Mesenchymal stem cell (in vitro differentiated cells and primary cell): ENCODE data around the gene ELMO1.
A peak's percentile ranks its signal among the peaks of the same experiment; 100 is the strongest.

Source experiments
- DNase-seq: peaks from one replicate; pipeline ENCODE4 v3.0.0-alpha.2; 2013
- H2AFZ ChIP-seq: one replicate; pipeline ENCODE4 v1.6.1; 2013; ENCODE audit warnings: low read depth, mild to moderate bottlenecking, control low read depth, inconsistent platforms, low read length, moderate library complexity
- H2AK5ac ChIP-seq: 2 replicates; pipeline ENCODE4 v1.6.1; 2013; ENCODE audit warnings: low read length, moderate library complexity, mild to moderate bottlenecking, inconsistent platforms; ENCODE audit not compliant: severe bottlenecking
- H2BK120ac ChIP-seq: one replicate; pipeline ENCODE4 v1.6.1; 2013; ENCODE audit warnings: low read depth, mild to moderate bottlenecking, inconsistent platforms, low read length, moderate library complexity
- H2BK12ac ChIP-seq, 2 experiments: one replicate each; pipeline ENCODE4 v1.6.1; 2013; ENCODE audit warnings: inconsistent platforms in 2 of 2, low read length in 2 of 2, mild to moderate bottlenecking in 2 of 2, moderate library complexity in 2 of 2, control low read depth in 1 of 2
- H2BK15ac ChIP-seq: one replicate; pipeline ENCODE4 v1.6.1; 2013; ENCODE audit warnings: mild to moderate bottlenecking, low read depth, inconsistent platforms; ENCODE audit not compliant: poor library complexity, severe bottlenecking
- H2BK5ac ChIP-seq: 2 replicates; pipeline ENCODE4 v1.6.1; 2013; ENCODE audit warnings: low read depth, mild to moderate bottlenecking, low read length, control low read depth, inconsistent platforms; ENCODE audit not compliant: poor library complexity, severe bottlenecking
- H3K14ac ChIP-seq, 2 experiments: one replicate each; pipeline ENCODE4 v1.6.1; 2013; ENCODE audit warnings: inconsistent platforms in 2 of 2, low read length in 2 of 2, control low read depth in 1 of 2, mild to moderate bottlenecking in 1 of 2, moderate library complexity in 1 of 2
- H3K18ac ChIP-seq, 2 experiments: one replicate each; pipeline ENCODE4 v1.6.1; 2013; ENCODE audit warnings: inconsistent platforms in 2 of 2, low read length in 2 of 2, control low read depth in 1 of 2, low read depth in 1 of 2, mild to moderate bottlenecking in 1 of 2
- H3K23ac ChIP-seq, 2 experiments: one replicate each; pipeline ENCODE4 v1.6.1; 2013; ENCODE audit warnings: inconsistent platforms in 2 of 2, low read length in 2 of 2, mild to moderate bottlenecking in 2 of 2, moderate library complexity in 2 of 2, control low read depth in 1 of 2
- H3K27ac ChIP-seq: 2 replicates; pipeline ENCODE4 v1.5.1; 2013; ENCODE audit warnings: mild to moderate bottlenecking, moderate library complexity, low read length, control low read depth, inconsistent platforms; ENCODE audit not compliant: poor library complexity, severe bottlenecking
- H3K27me3 ChIP-seq, 2 experiments: 2 replicates each; pipeline versions ENCODE4 v1.6.1 to v1.7.0; 2013; ENCODE audit warnings: low read length in 2 of 2, mild to moderate bottlenecking in 2 of 2, moderate library complexity in 2 of 2, control low read depth in 1 of 2, inconsistent platforms in 1 of 2; ENCODE audit not compliant: control insufficient read depth in 1 of 2, insufficient read depth in 1 of 2
- H3K36me3 ChIP-seq, 2 experiments: 2 replicates each; pipeline versions ENCODE4 v1.6.1 to v1.7.0; 2013; ENCODE audit warnings: low read length in 2 of 2, control low read depth in 1 of 2, inconsistent platforms in 1 of 2, low read depth in 1 of 2, mild to moderate bottlenecking in 1 of 2; ENCODE audit not compliant: insufficient read depth in 2 of 2, control insufficient read depth in 1 of 2
- H3K4ac ChIP-seq, 2 experiments: one replicate each; pipeline ENCODE4 v1.6.1; 2013; ENCODE audit warnings: inconsistent platforms in 2 of 2, low read length in 2 of 2, mild to moderate bottlenecking in 2 of 2, moderate library complexity in 2 of 2, control low read depth in 1 of 2, low read depth in 1 of 2
- H3K4me1 ChIP-seq: 2 replicates; pipeline ENCODE4 v1.6.1; 2013; ENCODE audit warnings: low read depth, low read length, control low read depth; ENCODE audit not compliant: control insufficient read depth, insufficient read depth
- H3K4me2 ChIP-seq: 2 replicates; pipeline ENCODE4 v1.6.1; 2013; ENCODE audit warnings: low read length, mild to moderate bottlenecking, inconsistent platforms; ENCODE audit not compliant: poor library complexity, severe bottlenecking
- H3K4me3 ChIP-seq, 2 experiments: 2 replicates each; pipeline versions ENCODE4 v1.5.1 to v1.7.0; 2013; ENCODE audit warnings: low read length in 2 of 2, mild to moderate bottlenecking in 2 of 2, control low read depth in 1 of 2, low read depth in 1 of 2; ENCODE audit not compliant: insufficient read depth in 1 of 2
- H3K79me1 ChIP-seq: replicated peaks from 2 replicates; pipeline ENCODE4 v1.6.1; 2013; ENCODE audit warnings: mild to moderate bottlenecking, control low read depth, low read length, inconsistent platforms; ENCODE audit not compliant: poor library complexity, severe bottlenecking
- H3K9ac ChIP-seq: 2 replicates; pipeline ENCODE4 v1.7.0; 2013; ENCODE audit warnings: mild to moderate bottlenecking, low read length, moderate library complexity
- H3K9me3 ChIP-seq: 2 replicates; pipeline ENCODE4 v1.7.0; 2013; ENCODE audit warnings: mild to moderate bottlenecking, low read length; ENCODE audit not compliant: control insufficient read depth
- H4K8ac ChIP-seq: one replicate; pipeline ENCODE4 v1.6.1; 2013; ENCODE audit warnings: inconsistent platforms, mild to moderate bottlenecking, low read length, moderate library complexity
- H4K91ac ChIP-seq: one replicate; pipeline ENCODE4 v1.6.1; 2013; ENCODE audit warnings: mild to moderate bottlenecking, low read length, inconsistent platforms
- WGBS: methylation state at CpG from one replicate; pipeline ENCODE4 v1.1.7; 2013; ENCODE audit warnings: mixed read lengths; 5-methylcytosine and 5-hydroxymethylcytosine counted together

Gene ELMO1

DNA sequence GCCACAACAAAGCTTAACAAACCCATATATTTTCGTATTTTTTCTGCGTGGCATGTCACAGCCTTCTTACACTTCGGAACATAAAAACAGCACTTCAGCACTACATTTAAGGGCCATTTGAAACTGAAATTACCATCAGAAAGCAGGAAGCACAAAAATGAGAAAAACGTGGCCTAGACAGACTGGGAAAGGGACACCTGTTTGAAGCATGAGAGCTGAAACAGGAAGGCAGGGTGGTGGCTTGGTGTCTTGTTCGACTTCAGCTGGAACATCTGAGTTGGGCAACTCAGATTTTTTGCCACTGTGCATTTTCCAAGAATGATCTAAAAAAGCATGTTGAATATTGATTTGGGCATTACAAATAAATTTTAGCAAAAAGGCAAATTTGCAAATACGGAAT is 243.2 kb downstream of the ELMO1 start:
- no peaks in the 10 kb centered on the region for H3K79me1 ChIP-seq
- H3K36me3 ChIP-seq: no peaks in the 10 kb centered on the region
- H3K9ac ChIP-seq: no peak overlapping the region
- H3K27ac ChIP-seq: no peak overlapping the region
- H3K4me2 ChIP-seq: no peak overlapping the region
- no peaks in the 10 kb centered on the region for H3K9me3 ChIP-seq
- H4K91ac ChIP-seq: no peak overlapping the region
- no peak overlapping the region for H4K8ac ChIP-seq
- H2BK120ac ChIP-seq: no peak overlapping the region
- H3K14ac ChIP-seq: no peak overlapping the region
- H3K4me3 ChIP-seq: no peak overlapping the region
- no peak overlapping the region for H2BK5ac ChIP-seq
- 74% methylated on average over 6 of the region's 6 CpGs for WGBS
- H2BK15ac ChIP-seq: no peak overlapping the region
- H2BK12ac ChIP-seq: no peak overlapping the region
- no peak overlapping the region for H2AK5ac ChIP-seq
- DNase-seq: no peak
- H3K4ac ChIP-seq: no peak overlapping the region
- H3K23ac ChIP-seq: no peak overlapping the region
- no peaks in the 10 kb centered on the region for H3K27me3 ChIP-seq
- H3K4me1 ChIP-seq: peaks cover 1% of the 10 kb centered on the region
- H3K18ac ChIP-seq: no peak overlapping the region
- H2AFZ ChIP-seq: no peak overlapping the region

GRCh38 chr7:37201876-37202198 is 246.8 kb downstream of the ELMO1 start:
- H2AFZ ChIP-seq: no peak overlapping the region
- no peaks in the 10 kb centered on the region for H3K36me3 ChIP-seq
- no peak overlapping the region for H2BK120ac ChIP-seq
- no peaks in the 10 kb centered on the region for H3K27me3 ChIP-seq
- peaks cover 1% of the 10 kb centered on the region for H3K4me1 ChIP-seq
- H3K79me1 ChIP-seq: no peaks in the 10 kb centered on the region
- H3K4me3 ChIP-seq: no peak overlapping the region
- no peak overlapping the region for H2BK15ac ChIP-seq
- H3K9ac ChIP-seq: no peak overlapping the region
- no peak overlapping the region for H3K4ac ChIP-seq
- H3K18ac ChIP-seq: no peak overlapping the region
- no peak overlapping the region for H2BK5ac ChIP-seq
- no peak overlapping the region for H2AK5ac ChIP-seq
- H4K8ac ChIP-seq: no peak overlapping the region
- no peak overlapping the region for H3K23ac ChIP-seq
- 22% methylated on average over 1 of the region's 2 CpGs for WGBS
- no peak overlapping the region for H4K91ac ChIP-seq
- no peak overlapping the region for H2BK12ac ChIP-seq
- no peak for DNase-seq
- H3K14ac ChIP-seq: peak overlapping the region in 1 of 2 experiments; percentile 56
- H3K27ac ChIP-seq: no peak overlapping the region
- no peaks in the 10 kb centered on the region for H3K9me3 ChIP-seq
- no peak overlapping the region for H3K4me2 ChIP-seq

DNA sequence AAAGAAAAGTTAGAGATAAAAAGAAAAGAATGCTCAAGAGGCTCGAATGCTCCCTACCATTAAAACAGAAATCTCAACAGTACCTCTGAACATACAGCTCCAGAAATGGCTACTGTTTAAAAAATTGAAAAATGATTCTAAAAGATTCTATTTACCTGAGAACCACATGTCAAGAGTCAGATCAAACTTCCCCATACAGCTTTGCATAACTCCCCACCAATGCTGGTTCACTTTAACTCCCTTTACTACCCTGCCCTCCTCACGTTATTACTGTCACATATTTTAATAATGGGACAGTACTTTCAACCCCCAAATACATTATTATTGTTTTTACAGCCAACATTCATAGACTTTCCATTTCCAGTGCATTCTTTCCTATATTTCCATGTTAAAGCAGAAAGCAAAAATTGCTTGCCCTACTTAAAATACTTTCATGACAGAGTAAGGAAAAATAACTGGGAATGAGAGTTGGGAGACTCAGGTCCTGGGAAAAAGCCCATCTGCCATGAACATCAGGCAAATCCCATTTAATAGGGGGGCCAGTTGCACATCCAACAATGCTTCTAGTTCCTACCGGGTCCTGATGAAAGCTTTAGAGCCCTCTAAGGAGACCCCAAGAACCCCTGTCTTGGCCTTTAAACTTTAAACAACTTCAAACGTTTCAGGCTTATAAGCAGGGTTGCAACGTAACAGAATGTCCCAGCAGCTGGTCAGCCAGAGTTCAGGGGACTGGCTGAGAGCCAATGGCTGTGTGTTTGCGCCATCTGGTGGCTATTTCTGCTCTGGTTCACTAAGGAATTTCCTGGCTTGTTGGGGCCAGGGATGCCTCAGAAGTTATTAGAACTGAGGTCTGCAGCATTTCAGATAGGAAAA is 247.4 kb downstream of the ELMO1 start:
- H4K8ac ChIP-seq: no peak overlapping the region
- no peak overlapping the region for H2BK12ac ChIP-seq
- no peaks in the 10 kb centered on the region for H3K9me3 ChIP-seq
- H3K23ac ChIP-seq: no peak overlapping the region
- H3K4ac ChIP-seq: no peak overlapping the region
- H2AFZ ChIP-seq: no peak overlapping the region
- no peaks in the 10 kb centered on the region for H3K36me3 ChIP-seq
- 21% methylated on average over 5 of the region's 6 CpGs for WGBS
- no peak overlapping the region for H3K27ac ChIP-seq
- peak; percentile 82 for DNase-seq
- no peak overlapping the region for H3K4me3 ChIP-seq
- no peak overlapping the region for H2AK5ac ChIP-seq
- H2BK5ac ChIP-seq: no peak overlapping the region
- no peak overlapping the region for H3K9ac ChIP-seq
- H2BK15ac ChIP-seq: no peak overlapping the region
- no peaks in the 10 kb centered on the region for H3K27me3 ChIP-seq
- H3K4me1 ChIP-seq: peaks cover 1% of the 10 kb centered on the region
- H3K4me2 ChIP-seq: peak overlapping the region; percentile 13
- no peaks in the 10 kb centered on the region for H3K79me1 ChIP-seq
- H4K91ac ChIP-seq: no peak overlapping the region
- H3K18ac ChIP-seq: no peak overlapping the region
- H2BK120ac ChIP-seq: no peak overlapping the region
- H3K14ac ChIP-seq: no peak overlapping the region

GRCh38 chr7:37198906-37199485 is 249.7 kb downstream of the ELMO1 start:
- Histone ChIP-seq H3K27me3 (peaks cover 0 to 1% of the 10 kb centered on the region in 2 experiments), H3K14ac (no peak overlapping the region), H3K4me1 (peaks cover 1% of the 10 kb centered on the region), H4K8ac (no peak overlapping the region), H2AFZ (no peak overlapping the region), H3K79me1 (no peaks in the 10 kb centered on the region), H3K9me3 (no peaks in the 10 kb centered on the region), H3K23ac (no peak overlapping the region), H3K27ac (no peak overlapping the region), H3K4me3 (no peak overlapping the region), H3K4me2 (no peak overlapping the region), H2BK15ac (no peak overlapping the region), H3K4ac (no peak overlapping the region), H4K91ac (no peak overlapping the region), H2AK5ac (no peak overlapping the region), H3K9ac (no peak overlapping the region), H2BK120ac (no peak overlapping the region), H3K36me3 (no peaks in the 10 kb centered on the region), H3K18ac (no peak overlapping the region), H2BK12ac (no peak overlapping the region), H2BK5ac (no peak overlapping the region)
- peak; percentile 79 for DNase-seq
- 14% methylated on average over 2 of the region's 6 CpGs for WGBS
